GM19467 (cell line): ENCODE data around the gene TFAM.
"Not testable (repeated sequence)": the region's sequence is repeated elsewhere in the genome, so short reads cannot be mapped to it uniquely, and the experiment has no call there.

ENCODE experiments used
- ATAC-seq: cut with Tn5 transposase; IDR thresholded peaks from one replicate; pipeline ENCODE4 v1.9.1; 2021; ENCODE audit warnings: mild to moderate bottlenecking, moderate library complexity; ENCODE audit not compliant: unreplicated experiment

The TFAM gene

DNA sequence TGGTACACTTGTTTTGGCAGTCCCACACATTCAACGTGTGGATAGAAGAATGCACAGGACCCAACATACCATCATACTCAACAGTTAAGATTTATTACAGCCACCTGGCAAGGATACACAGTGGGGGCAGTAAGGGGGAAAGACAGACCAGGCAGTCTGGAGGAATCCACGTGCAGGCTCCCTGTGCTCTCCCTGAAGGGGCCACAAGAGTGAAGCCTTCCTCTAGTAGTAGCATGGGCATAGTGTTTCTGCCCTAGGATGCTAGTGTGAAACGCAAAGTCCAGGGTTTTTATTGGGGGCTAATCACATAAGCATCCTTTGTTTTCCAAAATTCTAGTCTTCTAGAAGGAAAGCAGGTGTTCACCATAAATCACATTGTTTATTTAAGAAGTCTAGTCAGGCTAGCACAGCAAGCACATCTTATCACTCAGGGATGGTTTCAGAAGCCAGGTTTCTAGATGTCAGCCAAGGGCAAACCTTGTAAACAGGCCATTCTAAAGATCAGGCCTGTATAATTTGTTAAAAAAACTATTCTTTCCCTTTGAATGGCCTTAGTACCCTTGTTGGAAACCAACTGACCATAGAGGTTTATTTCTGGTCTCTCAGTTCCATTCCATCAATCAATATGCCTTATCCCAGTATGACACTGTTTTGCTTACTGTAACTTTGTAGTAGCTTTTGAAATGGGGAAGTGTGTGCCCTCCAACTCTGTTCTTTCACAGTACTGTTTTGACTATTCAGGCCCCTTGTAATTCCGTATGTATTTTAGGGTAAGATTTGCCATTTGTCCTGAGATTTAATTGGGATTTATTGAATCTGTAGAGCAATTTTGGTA, 12.4 kb upstream of the TFAM start:
- ATAC-seq: no peak

DNA sequence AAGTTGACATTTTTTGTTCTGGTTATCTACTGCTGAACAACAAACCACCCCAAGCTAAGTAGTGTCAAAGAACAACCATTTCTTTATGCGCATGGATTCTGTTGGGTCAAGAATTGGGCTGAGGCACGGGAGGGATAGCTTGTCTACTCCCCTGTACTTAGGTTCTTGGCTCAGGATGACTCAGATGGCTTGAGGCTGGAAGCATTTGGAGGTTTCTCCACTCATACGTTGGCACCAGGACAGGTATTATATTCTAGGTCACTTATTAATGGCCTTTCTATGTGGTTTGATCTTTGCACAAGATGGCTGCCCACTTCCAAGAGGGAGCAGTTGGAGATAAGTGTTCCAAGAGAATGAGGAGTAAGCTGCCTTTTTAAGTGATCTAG, 11.8 kb upstream of the TFAM start:
- ATAC-seq: no peak

DNA sequence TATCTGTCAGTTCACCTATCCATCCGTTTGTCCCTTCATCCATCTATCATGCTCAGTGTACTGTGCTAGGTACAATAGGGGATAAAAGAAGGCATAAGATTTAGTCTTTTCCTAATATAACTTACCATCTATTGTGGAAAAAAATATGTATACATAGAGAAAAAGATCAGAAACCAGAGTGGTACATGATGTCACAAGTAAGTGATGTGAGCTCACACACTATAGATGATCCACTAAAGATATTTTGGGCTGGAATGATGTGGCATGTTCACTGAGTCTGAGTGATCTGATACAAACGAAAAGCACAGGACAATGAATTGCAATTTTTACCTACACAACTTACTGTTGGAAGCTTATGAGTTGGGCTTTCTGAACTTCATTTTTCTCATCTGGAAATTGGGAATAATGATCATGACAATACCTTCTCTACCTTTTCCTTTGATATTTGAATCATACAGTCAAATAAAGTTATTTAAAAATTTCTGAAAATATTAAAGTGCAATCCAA, 2.7 kb upstream of the TFAM start:
- no peak for ATAC-seq

DNA sequence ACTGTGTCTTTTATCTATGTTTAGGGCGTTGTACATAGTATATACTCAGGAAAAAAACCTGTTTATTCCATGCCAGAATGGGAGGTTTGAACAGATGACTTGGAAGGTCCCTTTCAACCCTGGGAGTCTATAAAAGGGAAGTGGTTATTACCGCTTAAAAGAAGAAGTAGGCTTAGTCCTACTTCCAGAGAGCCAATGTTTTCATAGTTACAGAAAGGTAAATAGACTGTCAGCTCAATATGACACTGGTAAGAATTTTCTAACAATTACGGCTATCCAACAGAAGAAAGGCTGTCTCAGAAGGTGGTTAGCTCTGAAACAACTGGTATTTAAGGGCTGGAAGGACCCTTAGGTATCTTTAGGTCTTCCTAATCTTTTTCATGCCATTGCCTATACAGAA, 1.1 kb upstream of the TFAM start:
- ATAC-seq: no peak

DNA sequence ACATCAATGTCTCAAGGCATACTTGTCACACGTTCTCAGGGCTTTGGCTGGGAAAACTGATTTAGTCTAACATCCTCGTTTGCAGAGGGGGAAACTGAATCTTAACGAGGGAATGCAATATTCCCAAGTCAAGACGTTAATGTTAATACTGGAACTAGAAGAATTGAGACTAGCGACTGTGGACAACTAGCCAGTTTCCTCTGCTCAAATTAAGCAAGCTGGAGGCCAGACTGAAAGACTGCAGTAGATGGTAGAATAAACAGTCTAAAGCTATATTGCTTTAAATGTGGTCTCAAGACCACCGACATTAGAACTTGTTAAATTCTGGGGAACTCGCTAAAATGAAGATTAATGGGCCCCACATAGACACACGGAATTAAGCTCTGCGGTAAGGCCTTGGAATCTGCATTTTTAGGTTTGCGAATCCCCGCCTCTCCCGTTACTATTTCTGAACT, 639 bp upstream of the TFAM start:
- ATAC-seq: no peak

DNA sequence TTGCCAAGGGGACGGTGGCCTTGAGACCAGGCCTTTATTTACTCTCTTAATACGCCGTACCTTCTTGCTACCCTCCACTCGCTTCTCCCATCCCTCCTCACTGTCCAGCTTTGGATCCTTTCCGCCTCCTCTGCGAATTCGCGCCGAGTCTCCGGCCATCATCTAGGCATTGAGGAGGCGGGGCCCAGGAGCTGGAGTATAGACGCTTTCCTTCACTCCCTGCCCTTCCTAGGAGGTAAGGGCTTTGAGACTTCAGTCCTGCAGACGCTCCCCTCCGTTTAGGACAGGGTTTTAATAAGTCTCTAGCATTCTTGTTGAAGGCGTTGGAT, 538 bp downstream of the TFAM start:
- ATAC-seq: peak; percentile 8

DNA sequence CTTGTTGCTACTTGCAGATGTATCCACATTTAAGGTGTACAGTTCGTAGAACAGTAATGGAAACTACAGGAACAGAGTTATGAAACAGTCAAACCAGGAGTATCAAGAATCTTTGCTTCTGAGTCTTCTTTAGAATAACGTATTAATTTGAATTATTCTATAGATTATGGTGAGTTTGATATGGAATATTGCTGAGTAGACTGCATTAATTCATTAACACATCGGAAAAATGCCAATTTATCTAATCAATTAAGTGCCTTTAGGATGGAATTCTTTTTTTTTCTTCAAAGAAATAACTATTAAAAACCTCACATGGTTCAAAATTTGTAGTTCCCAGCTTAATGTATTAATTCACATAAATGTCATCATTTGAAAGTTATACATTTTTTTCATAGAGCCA, 3.8 kb downstream of the TFAM start:
- no peak for ATAC-seq

DNA sequence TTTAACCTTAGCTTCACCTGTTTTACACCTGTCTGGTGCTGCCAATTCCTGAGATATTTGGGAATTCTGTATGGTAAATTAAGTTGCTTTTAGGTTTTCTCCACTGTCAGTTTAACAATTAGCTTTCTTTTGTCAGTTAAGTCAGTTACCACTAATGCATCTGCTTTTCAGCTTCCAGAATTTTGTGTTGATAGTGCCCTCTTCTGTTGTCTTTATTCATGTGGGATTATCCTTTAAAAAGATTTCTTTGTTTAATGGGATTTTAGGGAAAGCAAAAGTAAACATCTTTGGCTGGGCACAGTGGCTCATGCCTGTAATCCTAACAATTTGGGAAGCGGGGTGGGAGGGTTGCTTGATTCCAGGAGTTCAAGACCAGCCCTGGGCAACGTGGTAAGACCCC, 8.1 kb downstream of the TFAM start:
- no peak for ATAC-seq

DNA sequence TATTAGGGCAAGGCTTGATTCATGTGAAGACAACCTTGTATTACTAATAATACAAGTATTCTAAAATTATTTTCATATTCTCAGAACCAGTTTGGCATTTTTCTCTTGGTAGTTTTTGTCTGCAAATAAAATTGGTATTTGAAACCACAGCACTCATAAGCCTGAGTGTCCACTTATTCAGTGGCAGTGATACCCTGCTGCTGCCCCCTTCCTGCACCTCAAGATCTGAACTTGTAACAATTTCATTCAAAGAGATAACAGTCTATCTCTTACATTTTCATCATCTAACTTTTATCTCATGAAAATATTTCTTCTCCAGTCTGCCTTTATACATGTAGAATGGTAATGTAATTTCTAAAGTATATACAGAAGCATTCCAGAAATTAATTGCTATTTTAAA, 9.3 kb downstream of the TFAM start:
- no peak for ATAC-seq

DNA sequence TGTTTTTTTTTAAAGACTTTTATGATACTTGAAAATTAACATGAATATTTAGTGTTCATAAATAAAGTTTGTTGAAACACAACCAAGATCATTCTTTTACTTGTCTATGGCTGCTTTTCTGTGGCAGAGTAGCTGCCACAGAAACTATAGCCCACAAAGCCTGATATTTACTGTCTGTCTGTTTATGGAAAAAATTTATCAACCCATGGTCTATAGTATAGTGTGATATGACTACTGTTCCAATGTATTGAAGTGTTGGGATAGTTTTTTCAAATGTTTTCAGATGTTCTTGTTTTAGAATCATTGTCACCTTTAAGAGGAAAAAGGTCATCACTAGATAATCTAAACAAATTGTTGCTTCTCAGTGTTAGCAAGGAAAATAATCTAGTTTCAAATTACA, 10.8 kb downstream of the TFAM start:
- ATAC-seq: no peak

DNA sequence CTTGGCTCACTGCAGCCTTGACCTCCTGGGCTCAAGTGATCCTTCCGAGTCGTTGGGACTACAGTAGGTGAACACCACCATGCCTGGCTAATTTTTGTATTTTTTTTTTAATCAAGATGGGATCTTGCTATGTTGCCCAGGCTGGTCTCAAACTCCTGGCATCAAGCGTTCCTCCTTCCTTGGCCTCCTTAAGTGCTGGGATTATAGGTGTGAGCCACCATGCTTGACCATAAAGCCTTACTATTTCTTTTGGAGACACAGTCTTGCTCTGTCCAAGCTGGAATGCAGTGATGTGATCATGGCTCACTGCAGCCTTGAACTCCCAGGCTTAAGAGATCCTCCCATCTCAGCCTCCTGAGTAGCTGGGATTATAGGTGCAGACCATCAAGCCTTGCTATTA, 12.6 kb downstream of the TFAM start:
- ATAC-seq: no peak

DNA sequence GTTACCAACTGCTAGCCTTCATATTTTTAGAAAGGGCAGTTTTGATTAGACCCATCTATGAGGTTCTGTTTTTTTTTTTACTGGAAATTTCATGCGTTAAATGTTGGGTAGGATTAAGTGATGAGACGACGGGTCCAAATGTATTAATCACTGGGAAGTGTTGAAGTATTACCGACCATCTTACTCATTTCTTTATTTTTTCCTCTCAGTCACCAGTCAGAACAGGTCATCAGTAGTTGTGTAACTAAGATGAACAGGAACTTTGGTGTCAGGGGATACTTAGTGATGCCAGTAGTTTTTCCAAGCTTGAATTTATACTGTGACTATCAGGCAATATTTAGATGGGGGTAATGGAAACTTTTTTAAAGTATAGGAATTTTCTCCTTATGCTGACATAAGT, 14.2 kb downstream of the TFAM start:
- no peak for ATAC-seq

DNA sequence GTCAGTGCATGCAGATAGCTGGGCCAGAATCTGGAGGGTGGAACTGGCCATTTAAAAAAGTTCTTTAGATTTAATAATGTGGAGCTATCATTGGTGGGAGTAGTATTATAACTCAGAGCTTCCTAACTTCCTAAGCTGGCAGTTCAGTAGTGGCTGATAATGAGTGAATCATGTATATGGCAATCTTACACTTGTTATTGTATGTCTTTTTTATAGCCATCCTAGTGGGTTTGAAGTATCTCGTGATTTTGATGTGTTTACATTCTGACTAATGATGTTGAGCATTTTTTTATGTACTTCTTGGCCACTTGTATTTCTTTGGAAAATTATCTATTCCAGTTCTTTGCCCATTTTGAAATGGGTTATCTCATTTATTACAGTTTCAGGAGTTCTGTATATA, 15.4 kb downstream of the TFAM start:
- no peak for ATAC-seq

DNA sequence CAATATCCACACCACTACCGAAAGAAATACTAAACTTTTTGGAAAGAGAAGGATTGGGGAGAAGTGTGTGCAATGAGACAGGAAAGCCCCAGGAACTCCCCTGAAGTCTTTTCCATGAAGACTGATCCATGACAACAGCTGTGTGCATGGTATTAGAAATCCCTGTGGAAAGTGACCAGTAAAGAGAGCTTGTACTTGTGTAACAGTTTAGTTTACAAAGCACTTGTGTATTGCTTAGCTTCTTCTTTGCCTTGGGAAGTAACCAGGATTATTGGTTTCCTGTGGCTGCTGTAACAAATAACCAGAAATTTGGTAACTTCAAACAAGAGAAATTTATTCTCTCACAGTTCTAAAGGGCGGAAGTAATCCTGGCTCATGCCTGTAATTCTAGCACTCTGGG, 18.8 kb downstream of the TFAM start:
- no peak for ATAC-seq

DNA sequence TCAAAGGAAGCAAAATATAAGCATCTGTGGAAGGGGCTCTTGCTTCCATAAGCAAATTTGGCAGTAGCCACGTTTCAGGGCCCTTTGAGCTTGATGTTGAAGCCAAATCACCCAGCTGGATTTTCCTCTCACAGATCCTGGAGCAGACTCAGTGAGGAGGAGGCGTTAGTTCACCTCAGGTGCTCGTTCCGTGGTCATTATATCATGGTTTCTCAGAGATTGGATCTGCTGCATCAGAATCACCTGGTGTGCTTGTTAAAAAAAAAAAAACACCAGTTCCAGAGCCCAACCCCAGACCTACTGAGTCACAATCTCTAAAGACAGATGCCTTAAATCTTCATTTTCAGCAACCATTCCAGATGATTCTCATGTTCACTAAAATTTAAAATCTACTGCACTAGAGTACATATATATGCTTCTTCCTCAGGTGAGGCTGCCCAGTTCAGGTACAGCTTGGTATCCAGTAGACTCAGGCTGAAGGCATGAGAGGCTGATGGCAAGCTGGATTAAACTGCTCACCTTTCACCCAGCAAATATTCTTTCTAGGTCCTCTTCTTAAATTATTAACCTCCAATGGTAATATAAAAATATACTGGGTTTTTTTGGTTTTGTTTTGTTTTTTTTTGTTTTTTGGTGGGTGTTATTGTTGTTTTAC, 24.9 kb downstream of the TFAM start:
- ATAC-seq: no peak

DNA sequence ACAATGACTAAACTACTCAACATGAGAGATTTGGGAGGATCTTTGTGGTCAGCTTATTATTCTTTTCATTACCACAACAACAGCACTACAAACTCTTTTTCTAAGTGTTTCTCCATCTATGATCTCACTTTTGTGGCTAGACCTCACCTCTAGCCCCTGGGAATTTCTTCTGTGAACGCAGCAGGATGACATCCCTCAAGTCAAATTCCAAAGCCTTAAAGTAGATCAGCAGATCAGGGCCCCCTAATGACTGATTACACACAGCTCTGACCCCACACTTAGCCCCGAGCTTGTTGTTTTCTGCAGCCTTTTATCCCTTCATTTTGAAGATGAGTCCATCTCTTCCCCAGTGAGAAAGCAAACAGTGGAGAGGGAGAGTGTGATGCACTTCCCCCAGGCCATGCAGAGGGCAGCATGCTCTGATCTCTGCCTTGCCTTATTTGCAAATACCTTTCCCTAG, 27.3 kb downstream of the TFAM start:
- ATAC-seq: no peak

DNA sequence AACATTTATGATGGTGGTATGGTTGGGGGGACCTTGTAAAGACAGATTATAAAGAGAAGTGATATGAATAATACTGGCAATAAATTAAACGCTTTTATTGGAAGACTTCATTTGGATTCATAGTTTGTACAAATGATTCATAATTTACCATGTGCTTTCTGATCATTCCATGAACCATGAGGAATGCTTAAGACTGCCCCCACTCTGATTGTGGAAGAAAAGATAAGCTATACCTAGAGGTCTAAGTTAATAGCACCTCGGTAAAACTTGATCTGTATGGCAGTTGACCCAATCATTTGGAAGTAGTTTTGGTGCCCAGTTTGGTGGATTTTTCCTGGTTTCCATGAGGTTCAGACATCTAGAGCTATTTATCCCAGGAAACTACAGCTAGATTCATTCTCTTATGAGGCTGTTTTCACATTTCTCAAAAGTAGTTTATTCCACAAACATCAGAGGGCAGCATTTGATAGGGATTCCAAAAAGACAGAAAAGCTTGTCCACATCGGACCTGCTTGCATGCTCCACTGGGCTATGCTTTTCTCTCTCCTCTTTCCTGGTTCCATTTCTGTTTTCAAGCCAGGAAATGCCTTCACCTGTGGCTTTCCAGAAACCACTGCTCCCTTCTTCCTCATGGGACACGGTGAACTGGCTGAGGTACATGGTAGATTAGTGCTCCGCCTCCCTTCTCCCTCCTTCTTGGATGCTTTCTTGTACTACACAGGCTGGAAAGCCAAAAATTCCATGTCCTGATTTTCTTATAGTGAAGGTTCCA, 29.2 kb downstream of the TFAM start:
- ATAC-seq: no peak

DNA sequence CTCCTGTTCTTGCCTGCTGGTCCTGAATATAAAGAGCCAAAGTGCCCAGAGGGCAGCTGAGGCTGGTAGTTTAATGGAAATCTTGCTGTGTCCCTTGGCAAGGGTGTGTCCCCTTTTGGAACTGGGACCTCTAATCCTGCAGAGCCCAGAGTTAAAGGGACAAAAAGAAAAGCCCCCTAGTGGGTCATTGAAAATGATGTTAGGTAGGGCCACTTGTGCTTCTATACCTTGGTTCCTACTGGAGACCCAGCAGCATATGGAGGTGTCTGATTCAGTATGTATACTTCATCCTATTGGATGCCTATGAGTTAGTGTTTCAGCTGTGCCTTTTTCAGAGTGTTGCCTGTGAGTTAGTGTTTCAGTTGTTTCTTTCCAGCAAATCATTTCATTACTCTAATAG, 30.5 kb downstream of the TFAM start:
- no peak for ATAC-seq

DNA sequence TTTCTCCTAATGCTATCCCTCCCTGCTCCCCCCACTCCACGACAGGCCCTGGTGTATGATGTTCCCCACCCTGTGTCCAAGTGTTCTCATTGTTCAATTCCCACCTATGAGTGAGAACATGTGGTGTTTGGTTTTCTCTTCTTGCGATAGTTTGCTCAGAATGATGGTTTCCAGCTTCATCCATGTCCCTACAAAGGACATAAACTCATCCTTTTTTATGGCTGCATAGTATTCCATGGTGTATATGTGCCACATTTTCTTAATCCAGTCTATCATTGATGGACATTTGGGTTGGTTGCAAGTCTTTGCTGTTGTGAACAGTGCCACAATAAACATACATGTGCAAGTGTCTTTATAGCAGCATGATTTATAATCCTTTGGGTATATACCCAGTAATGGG, 32.7 kb downstream of the TFAM start:
- not testable (repeated sequence) for ATAC-seq

DNA sequence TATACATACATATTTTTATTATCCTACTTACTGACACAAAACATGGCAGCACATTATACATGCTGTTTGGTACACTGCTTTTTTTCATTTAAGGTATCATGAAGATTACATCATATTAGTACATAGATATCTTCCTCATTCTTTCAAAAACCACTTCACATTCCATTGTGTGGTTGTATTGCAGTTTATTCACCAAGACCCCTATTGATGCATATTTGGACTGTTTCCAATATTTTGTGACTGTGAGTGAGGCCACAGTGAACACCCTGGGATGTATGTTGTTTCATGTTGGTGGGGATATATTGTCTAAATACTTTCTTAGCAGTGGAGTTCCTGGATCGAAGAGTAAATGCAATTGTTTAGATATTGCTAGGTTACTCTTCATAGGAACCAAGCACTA, 39.0 kb downstream of the TFAM start:
- no peak for ATAC-seq

DNA sequence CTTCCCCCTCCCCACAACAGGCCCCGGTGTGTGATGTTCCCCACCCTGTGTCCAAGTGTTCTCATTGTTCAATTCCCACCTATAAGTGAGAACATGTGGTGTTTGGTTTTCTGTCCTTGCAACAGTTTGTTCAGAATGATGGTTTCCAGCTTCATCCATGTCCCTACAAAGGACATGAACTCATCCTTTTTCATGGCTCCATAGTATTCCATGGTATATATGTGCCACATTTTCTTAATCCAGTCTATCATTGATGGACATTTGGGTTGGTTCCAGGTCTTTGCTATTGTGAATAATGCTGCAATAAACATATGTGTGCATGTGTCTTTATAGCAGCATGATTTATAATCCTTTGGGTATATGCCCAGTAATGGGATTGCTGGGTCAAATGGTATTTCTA, 43.2 kb downstream of the TFAM start:
- not testable (repeated sequence) for ATAC-seq

DNA sequence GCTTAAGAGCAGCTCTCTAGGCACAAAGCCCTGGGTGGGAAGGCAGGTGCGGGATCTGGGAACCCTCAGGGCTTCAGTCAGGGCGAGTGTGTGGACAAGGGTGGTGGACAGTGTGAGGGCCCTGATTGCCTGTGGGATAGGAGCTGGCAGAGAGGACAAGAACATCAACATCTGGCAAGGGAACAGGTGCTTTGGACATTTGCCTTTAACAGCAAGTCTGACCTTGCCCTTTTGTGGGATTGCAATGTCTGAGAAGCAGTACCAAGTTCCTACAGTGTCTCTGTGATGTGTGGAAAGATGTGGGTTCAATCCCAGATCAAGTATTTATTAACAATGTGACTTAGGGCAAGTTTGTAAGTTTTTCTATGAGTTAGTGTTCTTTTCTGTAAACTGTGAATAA, 46.7 kb downstream of the TFAM start:
- ATAC-seq: no peak
